ENCODE measurements around the gene C10orf120. TPM values are rescaled to one million over a fixed set of nuclear protein-coding genes. Genes with fewer than 3 reads are reported as not detected.

Gene C10orf120
- not detected in 2 replicates for total RNA-seq

GRCh38 chr10:122699796-122700455, at the start of gene C10orf120:
C10orf120 (minus strand) TSS chr10:122699846; CDS start chr10:122699790, 56 bp downstream.

Other genes with a start within 250 kb of the C10orf120 start
- 0.65 TPM in 1 of 2 replicates, not detected in the other for gene ARMS2, start 245.2 kb downstream of the C10orf120 start, total RNA-seq
- 31.6 and 93.9 TPM in 2 replicates for gene HTRA1, start 238.3 kb downstream of the C10orf120 start, total RNA-seq
- under 0.01 TPM in 1 of 2 replicates, not detected in the other for gene DMBT1, start 139.1 kb downstream of the C10orf120 start, total RNA-seq
- gene CUZD1, start 146.0 kb upstream of the C10orf120 start, total RNA-seq: 0.91 and 0.97 TPM in 2 replicates
- gene FAM24B, start 179.7 kb upstream of the C10orf120 start, total RNA-seq: 7.5 and 12.2 TPM in 2 replicates
- not detected in 2 replicates for gene FAM24A, start 210.8 kb upstream of the C10orf120 start, total RNA-seq